HG03103 (cell line): Measurements from ENCODE around the gene GAGE12J.
"Not testable (repeated sequence)": the region's sequence is repeated elsewhere in the genome, so short reads cannot be mapped to it uniquely, and the experiment has no call there.

Experiments
- ATAC-seq: cut with Tn5 transposase; IDR thresholded peaks from one replicate; pipeline ENCODE4 v1.9.1; 2021; ENCODE audit warnings: low read depth; ENCODE audit not compliant: unreplicated experiment

GAGE12J gene

DNA sequence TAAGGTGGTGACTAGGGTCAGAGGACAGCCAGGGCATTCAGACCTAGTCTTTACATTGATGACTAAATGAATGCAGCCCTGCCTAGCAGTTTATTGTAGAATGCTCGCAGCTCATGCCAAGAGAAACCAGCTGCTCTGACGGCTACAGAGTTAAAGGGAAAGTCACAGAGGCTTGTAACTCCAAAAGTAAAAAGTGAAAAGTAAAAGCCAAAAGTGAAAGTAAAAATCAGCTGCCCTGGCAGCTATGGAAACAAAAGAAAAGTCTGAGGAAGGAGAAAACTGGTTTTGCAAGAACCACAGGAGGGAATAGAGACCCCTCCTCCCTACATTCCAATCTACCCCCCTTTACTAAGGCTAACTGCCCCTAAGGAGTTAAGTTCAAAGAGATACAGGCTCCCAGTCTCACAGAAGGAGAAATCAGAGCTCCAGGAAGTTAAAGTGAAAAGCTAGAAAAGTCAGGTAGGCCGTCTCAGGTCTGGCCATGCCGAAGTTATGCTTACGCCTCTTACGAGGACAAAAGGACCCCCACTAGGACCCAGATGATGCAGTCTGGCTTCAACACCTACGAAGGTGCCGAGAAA is 12.3 kb upstream of the GAGE12J start:
- ATAC-seq = no peak

DNA sequence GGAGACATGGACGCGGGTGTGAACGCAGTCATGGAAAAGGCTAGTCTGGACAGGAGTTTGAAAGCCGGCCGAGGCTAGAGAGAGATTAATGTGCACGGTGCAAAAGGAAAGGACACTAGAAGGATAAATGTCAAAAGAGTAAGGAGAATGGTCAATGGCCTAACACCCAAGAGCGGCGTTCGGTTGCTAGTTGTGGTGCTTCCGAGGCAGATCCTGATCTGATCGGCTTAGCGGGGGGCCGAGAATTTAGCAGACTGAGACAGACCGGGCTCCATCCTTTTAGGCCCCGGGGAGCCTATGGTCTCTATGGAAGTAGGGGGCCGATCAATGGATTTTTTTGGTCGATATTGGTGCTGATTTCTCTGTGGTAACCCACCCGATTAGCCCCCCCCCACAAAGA is 11.5 kb upstream of the GAGE12J start:
- no peak for ATAC-seq

DNA sequence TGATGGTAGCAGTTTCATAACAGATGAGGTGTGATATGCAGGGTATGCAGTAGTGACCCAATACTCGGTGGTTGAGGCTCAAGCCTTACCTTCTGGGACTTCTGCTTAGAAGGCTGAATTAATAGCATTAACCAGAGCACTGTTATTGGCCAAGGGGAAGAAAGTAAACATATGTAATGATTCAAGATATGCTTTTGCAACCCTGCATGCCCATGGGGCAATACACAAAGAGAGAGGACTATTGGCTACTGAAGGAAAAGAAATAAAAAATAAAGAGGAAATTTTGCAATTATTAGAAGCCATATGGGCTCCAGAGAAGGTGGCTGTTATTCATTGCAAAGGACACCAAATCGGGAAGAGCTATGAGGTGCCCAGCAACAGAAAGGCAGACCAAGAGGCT is 9.7 kb upstream of the GAGE12J start:
- ATAC-seq = no peak

DNA sequence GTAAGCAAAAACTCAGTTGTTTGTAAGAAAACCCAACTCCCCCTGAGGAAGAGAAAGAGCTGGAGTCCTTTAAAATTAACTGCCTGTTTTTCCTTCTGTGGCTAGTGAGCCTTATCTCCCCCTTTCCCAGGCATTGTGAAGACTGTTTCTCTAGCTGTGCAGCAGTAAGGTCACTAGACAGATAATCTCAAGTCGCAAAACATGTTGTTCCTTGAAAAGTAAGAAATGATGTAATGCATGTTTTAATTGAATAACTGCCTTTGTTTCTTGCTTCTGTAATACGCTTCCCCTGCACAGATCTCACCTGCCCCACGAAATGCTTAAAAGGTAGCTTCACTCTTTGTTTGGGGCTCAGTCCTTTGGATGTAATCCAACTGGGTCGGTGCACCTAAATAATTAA is 5.8 kb upstream of the GAGE12J start:
- ATAC-seq = no peak

DNA sequence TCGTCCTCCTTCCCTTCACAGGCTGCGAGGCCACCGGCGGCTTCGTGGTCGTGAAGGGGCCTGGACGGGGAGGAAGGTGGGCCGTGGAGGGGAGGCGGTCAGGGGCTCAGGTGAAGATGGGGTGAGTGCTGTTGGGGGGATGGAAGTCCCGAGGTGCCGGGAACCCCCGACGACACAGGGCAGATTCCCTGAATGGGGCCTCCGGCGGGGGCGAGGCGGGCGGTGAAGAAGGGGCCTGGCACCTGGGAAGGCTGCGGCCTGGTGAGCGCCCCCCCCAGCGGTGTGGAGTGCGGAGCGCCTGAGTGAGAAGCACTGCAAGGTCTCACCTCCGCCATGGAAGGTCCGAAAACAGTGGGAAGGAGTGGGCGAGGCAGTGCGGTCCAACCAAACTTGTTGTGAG is 429 bp downstream of the GAGE12J start:
- ATAC-seq = not testable (repeated sequence)

DNA sequence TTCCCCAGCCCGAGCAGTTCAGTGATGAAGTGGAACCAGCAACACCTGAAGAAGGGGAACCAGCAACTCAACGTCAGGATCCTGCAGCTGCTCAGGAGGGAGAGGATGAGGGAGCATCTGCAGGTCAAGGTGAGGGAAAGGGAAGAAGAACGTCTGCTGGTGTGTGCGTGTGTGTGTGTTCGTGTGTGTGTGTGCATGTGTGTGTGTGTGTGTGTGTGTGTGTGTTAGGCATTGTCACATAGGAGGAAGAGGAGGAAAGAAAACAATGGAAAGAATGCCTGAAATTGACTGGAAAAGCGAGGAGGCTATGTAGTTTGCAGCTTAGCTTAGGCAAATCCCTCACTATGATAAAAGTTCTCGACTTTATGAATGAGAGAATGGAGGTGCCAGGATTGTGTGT is 1.9 kb downstream of the GAGE12J start:
- not testable (repeated sequence) for ATAC-seq

DNA sequence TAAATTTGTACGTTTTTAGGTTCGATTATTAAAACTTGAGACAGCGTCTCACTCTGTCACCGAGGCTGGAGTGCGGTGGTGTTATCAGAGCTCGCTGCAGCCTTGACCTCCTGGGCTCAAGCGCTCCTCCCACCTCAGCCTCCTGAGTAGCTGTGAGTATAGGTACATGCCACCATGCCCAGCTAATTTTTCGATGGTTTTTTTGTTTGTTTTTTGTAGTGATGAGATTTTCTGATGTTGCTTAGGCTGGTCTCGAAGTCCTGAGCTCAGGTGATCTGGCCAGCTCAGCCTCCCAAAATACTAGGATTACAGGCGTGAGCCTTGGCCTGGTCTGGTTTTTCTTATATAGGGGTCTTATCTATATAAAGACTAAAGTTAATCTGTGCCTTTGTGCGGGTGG is 8.6 kb downstream of the GAGE12J start:
- not testable (repeated sequence) for ATAC-seq

DNA sequence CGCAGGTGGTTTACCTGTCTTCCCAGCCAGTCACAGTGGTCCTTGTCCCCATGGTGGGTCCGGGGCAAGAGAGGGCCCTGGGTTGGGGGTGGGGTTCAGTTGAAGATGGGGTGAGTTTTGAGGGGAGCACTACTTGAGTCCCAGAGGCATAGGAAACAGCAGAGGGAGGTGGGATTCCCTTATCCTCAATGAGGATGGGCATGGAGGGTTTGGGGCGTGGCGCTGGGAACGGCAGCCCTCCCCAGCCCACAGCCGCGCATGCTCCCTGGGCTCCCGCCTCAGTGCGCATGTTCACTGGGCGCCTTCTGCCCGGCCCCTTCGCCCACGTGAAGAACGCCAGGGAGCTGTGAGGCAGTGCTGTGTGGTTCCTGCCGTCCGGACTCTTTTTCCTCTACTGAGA is 9.4 kb downstream of the GAGE12J start, which contains the start of gene GAGE13:
TSS of gene GAGE13 (plus strand) at position 301 of the 400 bp plus-strand sequence. CDS start 1,156 bp downstream, outside the sequence.
- ATAC-seq = not testable (repeated sequence)

DNA sequence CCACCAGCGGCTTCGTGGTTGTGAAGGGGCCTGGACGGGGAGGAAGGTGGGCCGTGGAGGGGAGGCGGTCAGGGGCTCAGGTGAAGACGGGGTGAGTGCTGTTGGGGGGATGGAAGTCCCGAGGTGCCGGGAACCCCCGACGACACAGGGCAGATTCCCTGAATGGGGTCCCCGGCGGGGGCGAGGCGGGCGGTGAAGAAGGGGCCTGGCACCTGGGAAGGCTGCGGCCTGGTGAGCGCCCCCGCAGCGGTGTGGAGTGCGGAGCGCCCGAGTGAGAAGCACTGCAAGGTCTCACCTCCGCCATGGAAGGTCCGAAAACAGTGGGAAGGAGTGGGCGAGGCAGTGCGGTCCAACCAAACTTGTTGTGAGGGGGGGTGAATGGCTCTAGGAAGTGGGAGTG is 10.0 kb downstream of the GAGE12J start:
- ATAC-seq = not testable (repeated sequence)

DNA sequence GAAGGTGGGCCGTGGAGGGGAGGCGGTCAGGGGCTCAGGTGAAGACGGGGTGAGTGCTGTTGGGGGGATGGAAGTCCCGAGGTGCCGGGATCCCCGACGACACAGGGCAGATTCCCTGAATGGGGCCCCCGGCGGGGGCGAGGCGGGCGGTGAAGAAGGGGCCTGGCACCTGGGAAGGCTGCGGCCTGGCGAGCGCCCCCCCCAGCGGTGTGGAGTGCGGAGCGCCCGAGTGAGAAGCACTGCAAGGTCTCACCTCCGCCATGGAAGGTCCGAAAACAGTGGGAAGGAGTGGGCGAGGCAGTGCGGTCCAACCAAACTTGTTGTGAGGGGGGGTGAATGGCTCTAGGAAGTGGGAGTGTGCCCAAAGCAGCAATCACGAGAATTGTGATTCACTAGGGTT is 19.6 kb downstream of the GAGE12J start:
- not testable (repeated sequence) for ATAC-seq

DNA sequence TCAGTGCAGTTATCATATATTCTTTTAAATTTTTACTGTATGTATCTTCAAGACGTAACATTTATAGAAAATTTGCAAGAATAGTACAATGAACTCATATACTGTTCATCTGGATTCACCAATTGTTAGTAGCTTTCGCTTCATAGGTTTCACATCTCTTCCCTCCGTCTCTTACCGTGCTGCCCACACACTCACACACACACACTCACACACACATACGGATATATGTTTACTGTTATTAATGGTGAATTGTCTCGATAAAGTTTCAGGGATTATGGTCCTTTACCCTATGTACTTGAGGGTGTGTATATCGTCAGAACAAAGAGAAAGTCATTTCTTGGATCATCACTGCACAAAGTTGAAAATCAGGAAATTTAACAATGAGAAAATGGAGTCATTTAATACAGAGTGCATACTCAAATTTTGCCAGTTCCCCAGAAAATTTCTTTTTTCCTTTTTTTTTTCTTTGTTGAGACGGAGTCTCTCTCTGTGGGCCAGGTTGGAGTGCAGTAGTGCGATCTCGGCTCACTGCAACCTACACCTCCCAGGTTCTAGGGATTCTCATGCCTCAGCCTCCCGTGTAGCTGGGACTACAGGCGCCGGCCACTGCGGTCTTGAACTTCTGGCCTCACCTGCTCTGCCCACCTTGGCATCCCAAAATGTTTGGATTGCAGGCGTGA is 22.8 kb downstream of the GAGE12J start:
- ATAC-seq = not testable (repeated sequence)

DNA sequence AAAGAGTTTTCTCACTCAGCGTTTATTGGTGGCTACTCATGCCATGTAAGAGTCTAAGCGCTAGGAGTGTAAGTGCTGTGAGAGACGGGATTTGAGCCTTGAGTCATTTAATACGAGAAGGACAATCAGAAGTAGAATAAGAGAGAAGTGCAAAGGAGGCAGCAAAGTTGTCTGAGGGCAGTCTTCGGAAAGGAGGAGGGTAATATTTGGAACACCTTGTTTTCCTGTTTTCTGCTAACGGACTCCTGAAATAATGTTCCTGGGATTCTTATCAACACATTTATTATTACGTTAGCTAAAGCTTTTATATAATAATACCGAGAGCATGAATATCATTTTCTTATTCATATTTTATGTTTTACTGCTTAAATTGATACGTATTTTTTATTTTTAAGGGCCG is 23.6 kb downstream of the GAGE12J start:
- not testable (repeated sequence) for ATAC-seq

DNA sequence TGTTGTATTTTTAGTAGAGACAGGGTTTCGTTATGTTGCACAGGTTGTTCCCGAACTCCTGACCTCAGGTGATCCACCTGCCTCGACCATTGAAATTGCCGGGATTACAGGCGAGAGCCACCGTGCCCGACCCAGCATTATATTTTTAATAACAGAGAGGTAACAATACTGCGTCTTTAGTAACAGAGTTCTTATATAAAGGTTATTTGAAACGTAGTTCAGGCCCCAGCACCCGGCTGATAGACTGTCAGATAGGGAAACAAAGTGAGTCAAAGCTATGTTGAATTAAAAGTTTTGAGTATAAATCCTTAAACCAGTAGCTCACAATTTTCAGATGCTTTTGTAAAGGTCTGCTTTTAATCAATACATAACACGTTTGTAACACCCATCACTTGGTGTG is 24.3 kb downstream of the GAGE12J start:
- not testable (repeated sequence) for ATAC-seq
